CD4-positive, alpha-beta memory T cell (primary cell): Measurements from ENCODE around the gene PCP4. TPM values are rescaled to one million over a fixed set of nuclear protein-coding genes. Genes with fewer than 3 reads are reported as not detected.

ENCODE experiments used
- CTCF ChIA-PET: fragments of 350-600 bp; sonication (Branson Sonifier 250); formaldehyde crosslinking; loops from one replicate; lab custom pipeline; 2021; ENCODE audit warnings: inconsistent platforms; ENCODE audit not compliant: partially characterized antibody; lab: Charles Lee
- POLR2A ChIA-PET: fragments of 350-600 bp; sonication (Branson Sonifier 250); formaldehyde crosslinking; loops from one replicate; lab custom pipeline; 2021; ENCODE audit not compliant: partially characterized antibody; lab: Charles Lee
- DNase-seq, 5 donors: peaks; one replicate each; pipeline versions ENCODE4 v3.0.0 to v3.0.0-alpha.2; 2020 to 2022; ENCODE audit warnings: mixed read lengths in 1 of 5
- H3K27ac ChIP-seq: one replicate; pipeline ENCODE4 v1.7.0; 2013; ENCODE audit warnings: low read depth, low read length
- H3K27me3 ChIP-seq: 2 replicates; pipeline ENCODE4 v1.7.0; 2013; ENCODE audit warnings: mild to moderate bottlenecking, low read length, moderate library complexity; ENCODE audit not compliant: insufficient read depth
- H3K36me3 ChIP-seq: 2 replicates; pipeline ENCODE4 v1.7.0; 2013; ENCODE audit warnings: mild to moderate bottlenecking, low read length, moderate library complexity; ENCODE audit not compliant: insufficient read depth
- H3K4me1 ChIP-seq: 2 replicates; pipeline ENCODE4 v1.7.0; 2013; ENCODE audit warnings: mild to moderate bottlenecking, low read length, moderate library complexity; ENCODE audit not compliant: insufficient read depth
- H3K4me3 ChIP-seq, 2 donors: one replicate each; pipeline ENCODE4 v1.7.0; 2013; ENCODE audit warnings: low read length in 2 of 2, mild to moderate bottlenecking in 1 of 2
- H3K9me3 ChIP-seq, 2 donors: one replicate each; pipeline ENCODE4 v1.7.0; 2013; ENCODE audit warnings: low read length in 2 of 2, control low read depth in 1 of 2; ENCODE audit not compliant: control insufficient read depth in 1 of 2
- H3K27ac Mint-ChIP-seq, 7 donors: one replicate each; pipeline ENCODE4 v1.8.0; 2020 to 2021; ENCODE audit warnings: mixed read lengths in 7 of 7, mild to moderate bottlenecking in 6 of 7, inconsistent platforms in 3 of 7, moderate library complexity in 3 of 7
- H3K27me3 Mint-ChIP-seq, 2 donors: one replicate each; pipeline ENCODE4 v1.8.0; 2020 to 2021; ENCODE audit warnings: mixed read lengths in 2 of 2
- H3K36me3 Mint-ChIP-seq, 2 donors: one replicate each; pipeline ENCODE4 v1.8.0; 2020 to 2021; ENCODE audit warnings: mixed read lengths in 2 of 2, inconsistent platforms in 1 of 2, mild to moderate bottlenecking in 1 of 2
- H3K4me1 Mint-ChIP-seq, 4 donors: one replicate each; pipeline ENCODE4 v1.8.0; 2020 to 2021; ENCODE audit warnings: mixed read lengths in 4 of 4, mild to moderate bottlenecking in 1 of 4
- H3K4me3 Mint-ChIP-seq, 8 donors: one replicate each; pipeline ENCODE4 v1.8.0; 2020 to 2021; ENCODE audit warnings: mixed read lengths in 8 of 8, mild to moderate bottlenecking in 7 of 8, moderate library complexity in 6 of 8, inconsistent platforms in 3 of 8
- H3K9me3 Mint-ChIP-seq, 8 donors: one replicate each; pipeline ENCODE4 v1.8.0; 2020 to 2021; ENCODE audit warnings: mixed read lengths in 8 of 8, mild to moderate bottlenecking in 5 of 8, inconsistent platforms in 3 of 8, moderate library complexity in 1 of 8
- intact Hi-C: fragments of 100-400 bp; cut with micrococcal nuclease; formaldehyde crosslinking; loops from one replicate; pipeline ENCODE4 v1.15.1; 2023
- polyA plus RNA-seq, 2 donors: library from polyadenylated mRNA; unstranded; fragments of 300-500 nt; fragmentation: Illumina TruSeq; gene quantifications; one replicate each; pipeline ENCODE4 v1.2.3, GENCODE V29; 2021
- total RNA-seq, 2 experiments: library from RNA; stranded (reverse); gene quantifications; one replicate each; pipeline ENCODE4 v1.2.3, GENCODE V29; 2021

The PCP4 gene
- total and polyA plus RNA-seq, 4 experiments from 2014 or later = not detected

GRCh38 chr21:39958731-39959130 lies 91.5 kb downstream of the PCP4 start:
- intact Hi-C loops = no loop called here
- no peaks in the 10 kb centered on the region for H3K36me3 Mint-ChIP-seq
- H3K4me3 Mint-ChIP-seq = no peak overlapping the region

GRCh38 chr21:39961251-39961650 lies 94.0 kb downstream of the PCP4 start:
- no peaks in the 10 kb centered on the region for H3K36me3 ChIP-seq
- no peaks in the 10 kb centered on the region for H3K36me3 Mint-ChIP-seq
- no peaks in the 10 kb centered on the region for H3K9me3 ChIP-seq
- ChIA-PET CTCF (no interaction called here), POLR2A (no interaction called here)
- no peak overlapping the region for H3K4me3 Mint-ChIP-seq
- intact Hi-C loops = no loop called here
- H3K9me3 Mint-ChIP-seq = peaks cover 3 to 24% (median 14%) of the 10 kb centered on the region in 8 donors
- no peaks in the 10 kb centered on the region for H3K4me1 Mint-ChIP-seq
- no peak overlapping the region for H3K4me3 ChIP-seq
- no peaks in the 10 kb centered on the region for H3K27me3 Mint-ChIP-seq
- H3K27ac Mint-ChIP-seq = no peak overlapping the region
- H3K4me1 ChIP-seq = no peaks in the 10 kb centered on the region
- H3K27me3 ChIP-seq = no peaks in the 10 kb centered on the region
- DNase-seq = no peak
- H3K27ac ChIP-seq = no peak overlapping the region

More at GRCh38 chr21:39958731-39959130, 91.5 kb downstream of the PCP4 start:
- POLR2A ChIA-PET = no interaction called here
- H3K4me3 ChIP-seq = no peak overlapping the region
- CTCF ChIA-PET = no interaction called here
- H3K36me3 ChIP-seq = no peaks in the 10 kb centered on the region
- H3K9me3 ChIP-seq = no peaks in the 10 kb centered on the region
- no peaks in the 10 kb centered on the region for H3K4me1 Mint-ChIP-seq
- H3K27me3 ChIP-seq = no peaks in the 10 kb centered on the region
- no peak overlapping the region for H3K27ac Mint-ChIP-seq
- no peak for DNase-seq
- H3K4me1 ChIP-seq = no peaks in the 10 kb centered on the region
- H3K9me3 Mint-ChIP-seq = peaks cover 3 to 27% (median 12%) of the 10 kb centered on the region in 8 donors
- H3K27ac ChIP-seq = no peak overlapping the region
- no peaks in the 10 kb centered on the region for H3K27me3 Mint-ChIP-seq

- H3K36me3 Mint-ChIP-seq = no peaks in the 10 kb centered on the region
- intact Hi-C loops = no loop called here
- ChIA-PET POLR2A (no interaction called here), CTCF (no interaction called here)
- Histone ChIP-seq H3K4me1 (no peaks in the 10 kb centered on the region), H3K4me3 (no peak overlapping the region), H3K27ac (no peak overlapping the region), H3K36me3 (no peaks in the 10 kb centered on the region), H3K27me3 (no peaks in the 10 kb centered on the region), H3K9me3 (no peaks in the 10 kb centered on the region)
- H3K4me1 Mint-ChIP-seq = no peaks in the 10 kb centered on the region
- H3K4me3 Mint-ChIP-seq = no peak overlapping the region
- no peak for DNase-seq
- H3K27me3 Mint-ChIP-seq = no peaks in the 10 kb centered on the region
- no peak overlapping the region for H3K27ac Mint-ChIP-seq
- H3K9me3 Mint-ChIP-seq = peaks cover 3 to 37% (median 18%) of the 10 kb centered on the region in 8 donors
Observed at GRCh38 chr21:39965026-39965425, 97.8 kb downstream of the PCP4 start.

- H3K4me3 ChIP-seq = no peak overlapping the region
- DNase-seq = no peak
- H3K9me3 ChIP-seq = no peaks in the 10 kb centered on the region
- Mint-ChIP-seq H3K27me3 (no peaks in the 10 kb centered on the region), H3K36me3 (no peaks in the 10 kb centered on the region), H3K27ac (no peak overlapping the region), H3K4me1 (no peaks in the 10 kb centered on the region), H3K9me3 (peaks cover 2 to 26% (median 11%) of the 10 kb centered on the region in 8 donors), H3K4me3 (no peak overlapping the region)
- H3K4me1 ChIP-seq = no peaks in the 10 kb centered on the region
- CTCF ChIA-PET = no interaction called here
- no peak overlapping the region for H3K27ac ChIP-seq
- H3K27me3 ChIP-seq = no peaks in the 10 kb centered on the region
- H3K36me3 ChIP-seq = no peaks in the 10 kb centered on the region
- POLR2A ChIA-PET = no interaction called here
- intact Hi-C loops = no loop called here
Observed at GRCh38 chr21:39966786-39967185, 99.5 kb downstream of the PCP4 start.

- H3K4me1 Mint-ChIP-seq = no peaks in the 10 kb centered on the region
- intact Hi-C loops = no loop called here
Observed at GRCh38 chr21:39968010-39968409, 100.8 kb downstream of the PCP4 start.

GRCh38 chr21:39969691-39970364 lies 102.6 kb downstream of the PCP4 start:
- Mint-ChIP-seq H3K36me3 (no peaks in the 10 kb centered on the region), H3K9me3 (peaks cover 0 to 22% (median 10%) of the 10 kb centered on the region in 8 donors), H3K27me3 (no peaks in the 10 kb centered on the region), H3K4me3 (no peak overlapping the region), H3K4me1 (no peaks in the 10 kb centered on the region), H3K27ac (no peak overlapping the region)
- ChIA-PET POLR2A (no interaction called here), CTCF (no interaction called here)
- DNase-seq = no peak
- H3K27me3 ChIP-seq = no peaks in the 10 kb centered on the region
- no peaks in the 10 kb centered on the region for H3K36me3 ChIP-seq
- intact Hi-C loops = no loop called here
- H3K4me3 ChIP-seq = no peak overlapping the region
- H3K4me1 ChIP-seq = no peaks in the 10 kb centered on the region
- H3K27ac ChIP-seq = no peak overlapping the region
- H3K9me3 ChIP-seq = no peaks in the 10 kb centered on the region

More at GRCh38 chr21:39968010-39968409, 100.8 kb downstream of the PCP4 start:
- CTCF ChIA-PET = no interaction called here
- POLR2A ChIA-PET = no interaction called here
- DNase-seq = no peak
- H3K4me3 ChIP-seq = no peak overlapping the region
- no peaks in the 10 kb centered on the region for H3K36me3 ChIP-seq
- Mint-ChIP-seq H3K27me3 (no peaks in the 10 kb centered on the region), H3K27ac (no peak overlapping the region), H3K9me3 (peaks cover 2 to 22% (median 10%) of the 10 kb centered on the region in 8 donors), H3K36me3 (no peaks in the 10 kb centered on the region), H3K4me3 (no peak overlapping the region)
- H3K4me1 ChIP-seq = no peaks in the 10 kb centered on the region
- H3K27ac ChIP-seq = no peak overlapping the region
- no peaks in the 10 kb centered on the region for H3K27me3 ChIP-seq
- H3K9me3 ChIP-seq = no peaks in the 10 kb centered on the region

- Mint-ChIP-seq H3K27ac (no peak overlapping the region), H3K4me1 (no peaks in the 10 kb centered on the region), H3K27me3 (no peaks in the 10 kb centered on the region), H3K9me3 (peaks cover 3 to 22% (median 7%) of the 10 kb centered on the region in 8 donors), H3K36me3 (no peaks in the 10 kb centered on the region), H3K4me3 (no peak overlapping the region)
- DNase-seq = no peak
- Histone ChIP-seq H3K4me3 (no peak overlapping the region), H3K9me3 (no peaks in the 10 kb centered on the region), H3K36me3 (no peaks in the 10 kb centered on the region), H3K4me1 (no peaks in the 10 kb centered on the region), H3K27ac (no peak overlapping the region), H3K27me3 (no peaks in the 10 kb centered on the region)
- intact Hi-C loops = no loop called here
- POLR2A ChIA-PET = no interaction called here
- CTCF ChIA-PET = no interaction called here
Observed at GRCh38 chr21:39971956-39972355, 104.7 kb downstream of the PCP4 start.
